A673 (cell line): ENCODE data around the gene CHRNA5. TPM values are rescaled to one million over a fixed set of nuclear protein-coding genes. Genes with fewer than 3 reads are reported as not detected.
"Not testable (repeated sequence)": the region's sequence is repeated elsewhere in the genome, so short reads cannot be mapped to it uniquely, and the experiment has no call there.

Experiments used
- Bru-seq: library from RNA; stranded (reverse); fragments of 400-500 nt; gene quantifications from one replicate; lab custom pipeline; 2021; lab: Mats Ljungman, UMichigan
- BruChase-seq, 2 experiments: library from RNA; stranded (reverse); fragments of 400-500 nt; gene quantifications; one replicate each; lab custom pipeline; 2021; lab: Mats Ljungman, UMichigan
- BruUV-seq: library from RNA; stranded (reverse); fragments of 400-500 nt; replicated peaks from 2 replicates; lab custom pipeline; 2021; lab: Mats Ljungman, UMichigan
- CTCF ChIA-PET: fragments of 300-600 bp; sonication (Branson Sonifier 250); formaldehyde crosslinking; loops from one replicate; lab custom pipeline; 2022; ENCODE audit warnings: antibody characterized with exemption; lab: Charles Lee
- POLR2A ChIA-PET: fragments of 300-600 bp; sonication (Branson Sonifier 250); formaldehyde crosslinking; loops from one replicate; lab custom pipeline; 2022; ENCODE audit warnings: antibody characterized with exemption; ENCODE audit not compliant: low non-redundant PET; lab: Charles Lee
- DNase-seq: peaks from one replicate; pipeline ENCODE4 v3.0.0-alpha.2; 2015; ENCODE audit warnings: low spot score
- H3K27ac ChIP-seq: fragments of 200-600 bp; sonication (generic); 2 replicates; pipeline ENCODE4 v1.5.1; 2016; ENCODE audit warnings: mixed run types, low read depth, mild to moderate bottlenecking, mixed read lengths, antibody characterized with exemption, low read length; ENCODE audit not compliant: poor library complexity, severe bottlenecking
- H3K27me3 ChIP-seq: fragments of 200-600 bp; sonication (generic); replicated peaks from 2 replicates; pipeline ENCODE4 v1.6.1; 2017; ENCODE audit warnings: mixed run types, low read depth, mild to moderate bottlenecking, mixed read lengths, antibody characterized with exemption, low read length; ENCODE audit not compliant: insufficient read depth, poor library complexity
- H3K36me3 ChIP-seq: fragments of 200-600 bp; sonication (generic); 2 replicates; pipeline ENCODE4 v1.6.1; 2016; ENCODE audit warnings: mixed run types, mild to moderate bottlenecking, mixed read lengths, antibody characterized with exemption, low read length; ENCODE audit not compliant: insufficient read depth, poor library complexity, severe bottlenecking
- H3K4me1 ChIP-seq: fragments of 200-600 bp; sonication (generic); 2 replicates; pipeline ENCODE4 v1.6.1; 2017; ENCODE audit warnings: mixed run types, mild to moderate bottlenecking, mixed read lengths, antibody characterized with exemption, low read length; ENCODE audit not compliant: insufficient read depth, poor library complexity, severe bottlenecking
- H3K4me3 ChIP-seq: fragments of 200-600 bp; sonication (generic); 2 replicates; pipeline ENCODE4 v1.5.1; 2016; ENCODE audit warnings: low read depth, mixed run types, mild to moderate bottlenecking, mixed read lengths, low read length; ENCODE audit not compliant: poor library complexity, severe bottlenecking
- H3K9me3 ChIP-seq: fragments of 200-600 bp; sonication (generic); 2 replicates; pipeline ENCODE4 v1.6.1; 2016; ENCODE audit warnings: mixed run types, low read depth, mild to moderate bottlenecking, mixed read lengths, antibody characterized with exemption, low read length; ENCODE audit not compliant: poor library complexity, severe bottlenecking
- EZH2 ChIP-seq: fragments of 200-600 bp; sonication (generic); IDR thresholded peaks from 2 replicates; pipeline ENCODE4 v1.6.1; 2017; ENCODE audit warnings: borderline replicate concordance, low read depth, mild to moderate bottlenecking, mixed read lengths, antibody characterized with exemption, low read length; ENCODE audit not compliant: poor library complexity, severe bottlenecking
- intact Hi-C: fragments of 100-400 bp; cut with micrococcal nuclease; formaldehyde crosslinking; loops from one replicate; pipeline ENCODE4 v1.10.0; 2022; ENCODE audit not compliant: unreplicated experiment
- long read RNA-seq: library from polyadenylated mRNA; stranded (forward); transcript quantifications from one replicate; pipeline ENCODE4 v2.0.0, GENCODE V29; 2022
- total RNA-seq: library from RNA; stranded (reverse); gene quantifications from 2 replicates; pipeline ENCODE4 v1.2.3, GENCODE V29; 2021
- TF ChIP-seq, protein P1 (sequence below): fragments of 300-800, 200-600 bp; sonication (generic); conservative IDR thresholded peaks from 2 replicates; pipeline ENCODE4 v1.5.1; 2017; ENCODE audit warnings: low read depth, mild to moderate bottlenecking, antibody characterized with exemption, low read length, moderate library complexity, mixed read lengths

The CHRNA5 gene
- total RNA-seq (18.9 and 19.1 TPM in 2 replicates), Bru-seq, nascent RNA (percentile 72 among the genes with signal in this experiment), BruChase-seq, experiment 1, labeled RNA remaining after a 2-hour chase (percentile 74 among the genes with signal in this experiment), BruChase-seq, experiment 2, labeled RNA remaining after a 6-hour chase (percentile 76 among the genes with signal in this experiment)
- long read RNA-seq, transcript CHRNA5-201 (6 exons, 3,623 nt) = major isoform, 15 of 42 reads
- long read RNA-seq, partial matches to known transcripts = 14 of 42 reads
- long read RNA-seq, other reads (novel, unspliced or antisense) = 12 of 42 reads

DNA sequence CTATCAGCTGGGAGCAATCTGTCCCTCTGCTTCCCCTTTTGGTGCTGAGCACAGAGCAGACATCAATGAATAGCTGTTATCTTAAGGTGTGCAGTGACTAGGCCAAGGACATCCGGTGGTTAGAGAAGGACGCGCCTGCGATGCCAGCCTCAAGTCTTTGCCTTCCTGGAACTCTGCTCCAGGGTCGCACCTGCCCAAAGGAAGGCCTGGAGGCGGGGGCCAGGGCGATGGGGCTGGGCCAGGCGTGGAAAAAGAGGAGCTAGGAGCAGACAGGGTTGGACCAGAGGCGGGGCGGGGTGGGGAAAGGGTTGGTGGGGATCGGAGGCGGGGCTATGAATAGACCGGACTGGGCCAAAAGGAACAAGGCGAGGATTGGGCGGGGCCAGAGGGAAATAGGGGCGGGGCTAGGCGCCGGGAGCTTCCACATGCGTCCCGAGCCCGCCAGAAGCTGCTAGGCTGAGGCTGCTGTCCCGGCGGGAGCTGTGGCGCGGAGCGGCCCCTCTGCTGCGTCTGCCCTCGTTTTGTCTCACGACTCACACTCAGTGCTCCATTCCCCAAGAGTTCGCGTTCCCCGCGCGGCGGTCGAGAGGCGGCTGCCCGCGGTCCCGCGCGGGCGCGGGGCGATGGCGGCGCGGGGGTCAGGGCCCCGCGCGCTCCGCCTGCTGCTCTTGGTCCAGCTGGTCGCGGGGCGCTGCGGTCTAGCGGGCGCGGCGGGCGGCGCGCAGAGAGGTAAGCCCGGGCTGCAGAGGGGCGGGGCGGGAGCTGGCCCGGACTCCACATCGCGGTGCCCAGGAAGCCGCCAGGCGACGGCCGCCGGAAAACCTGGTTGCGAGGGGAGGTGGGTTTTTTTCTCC lies at the start of gene CHRNA5:
Gene CHRNA5, plus strand, starts transcription at position 424 of the 854 bp plus-strand sequence. Its CDS starts 200 bp downstream, at position 624.
- H3K36me3 ChIP-seq = no peaks in the 10 kb centered on the region
- H3K9me3 ChIP-seq = no peaks in the 10 kb centered on the region
- CTCF ChIA-PET = interaction anchor here (0.6 to 0.8 kb wide), 7 partner anchors 11 to 768 kb away, joined by 3 to 10 read pairs (median 5); partner anchors contain the start of gene HYKK
- H3K27me3 ChIP-seq = no peaks in the 10 kb centered on the region
- BruUV-seq = no TSS peak
- DNase-seq = peak; percentile 94
- peak within 1 kb of the TSS; percentile 68 for H3K4me3 ChIP-seq
- H3K4me1 ChIP-seq = peaks cover 12% of the 10 kb centered on the region
- TF ChIP-seq, protein P1, sequence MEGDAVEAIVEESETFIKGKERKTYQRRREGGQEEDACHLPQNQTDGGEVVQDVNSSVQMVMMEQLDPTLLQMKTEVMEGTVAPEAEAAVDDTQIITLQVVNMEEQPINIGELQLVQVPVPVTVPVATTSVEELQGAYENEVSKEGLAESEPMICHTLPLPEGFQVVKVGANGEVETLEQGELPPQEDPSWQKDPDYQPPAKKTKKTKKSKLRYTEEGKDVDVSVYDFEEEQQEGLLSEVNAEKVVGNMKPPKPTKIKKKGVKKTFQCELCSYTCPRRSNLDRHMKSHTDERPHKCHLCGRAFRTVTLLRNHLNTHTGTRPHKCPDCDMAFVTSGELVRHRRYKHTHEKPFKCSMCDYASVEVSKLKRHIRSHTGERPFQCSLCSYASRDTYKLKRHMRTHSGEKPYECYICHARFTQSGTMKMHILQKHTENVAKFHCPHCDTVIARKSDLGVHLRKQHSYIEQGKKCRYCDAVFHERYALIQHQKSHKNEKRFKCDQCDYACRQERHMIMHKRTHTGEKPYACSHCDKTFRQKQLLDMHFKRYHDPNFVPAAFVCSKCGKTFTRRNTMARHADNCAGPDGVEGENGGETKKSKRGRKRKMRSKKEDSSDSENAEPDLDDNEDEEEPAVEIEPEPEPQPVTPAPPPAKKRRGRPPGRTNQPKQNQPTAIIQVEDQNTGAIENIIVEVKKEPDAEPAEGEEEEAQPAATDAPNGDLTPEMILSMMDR = no peak
- TF ChIP-seq EZH2 = no peak
- POLR2A ChIA-PET = interaction anchor here (0.6 kb wide), 2 partner anchors 23 to 235 kb away, joined by 5 read pairs; no protein-coding TSS in a partner anchor
- H3K27ac ChIP-seq = peak within 1 kb of the TSS; percentile 51
- intact Hi-C loops = loop anchor here (10.0 kb wide), 1 partner anchor 261 kb away; no protein-coding TSS in a partner anchor

DNA sequence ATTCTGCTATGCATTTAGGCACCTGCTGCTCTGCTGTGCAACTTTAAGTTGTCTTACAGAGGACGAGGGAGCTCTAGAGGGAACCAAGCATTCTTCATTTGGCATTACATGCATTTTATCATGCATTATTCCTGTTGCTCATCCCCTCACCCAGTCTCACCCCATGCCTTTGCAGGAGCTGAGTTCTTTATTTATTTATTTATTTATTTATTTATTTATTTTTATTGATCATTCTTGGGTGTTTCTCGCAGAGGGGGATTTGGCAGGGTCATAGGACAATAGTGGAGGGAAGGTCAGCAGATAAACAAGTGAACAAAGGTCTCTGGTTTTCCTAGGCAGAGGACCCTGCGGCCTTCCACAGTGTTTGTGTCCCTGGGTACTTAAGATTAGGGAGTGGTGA lies 45.3 kb upstream of the CHRNA5 start:
- BruUV-seq, H3K27ac ChIP-seq, CTCF ChIA-PET, DNase-seq, H3K9me3 ChIP-seq, H3K36me3 ChIP-seq, H3K27me3 ChIP-seq, POLR2A ChIA-PET, H3K4me1 ChIP-seq, intact Hi-C loops, H3K4me3 ChIP-seq: not testable (repeated sequence)

DNA sequence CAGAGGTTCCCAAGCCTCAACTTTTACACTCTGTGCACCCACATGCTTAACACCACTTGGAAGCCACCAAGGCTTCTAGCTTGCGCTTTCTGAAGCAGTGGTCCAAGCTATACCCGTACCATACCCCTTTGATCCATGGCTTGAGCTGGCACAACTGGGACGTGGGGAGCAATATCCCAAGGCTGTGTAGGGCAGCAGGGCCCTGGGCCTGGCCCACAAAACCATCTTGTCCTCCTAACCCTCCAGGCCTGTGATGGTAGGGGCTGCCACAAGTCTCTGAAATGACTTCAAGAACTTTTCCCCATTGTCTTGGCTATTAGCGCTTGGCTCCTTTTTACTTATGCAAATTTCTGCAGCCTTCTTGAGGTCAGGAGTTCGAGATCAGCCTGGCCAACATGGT lies 41.1 kb upstream of the CHRNA5 start:
- ChIA-PET CTCF (no interaction called here), POLR2A (no interaction called here)
- Histone ChIP-seq H3K27ac (no peak overlapping the region), H3K36me3 (no peaks in the 10 kb centered on the region), H3K4me1 (no peaks in the 10 kb centered on the region), H3K27me3 (no peaks in the 10 kb centered on the region), H3K4me3 (no peak overlapping the region), H3K9me3 (no peaks in the 10 kb centered on the region)
- DNase-seq = no peak
- BruUV-seq = no TSS peak
- intact Hi-C loops = no loop called here
- TF ChIP-seq, protein P1 = no peak
- TF ChIP-seq EZH2 = no peak
